ENCODE data around the gene NAP1L1.

The NAP1L1 gene

DNA sequence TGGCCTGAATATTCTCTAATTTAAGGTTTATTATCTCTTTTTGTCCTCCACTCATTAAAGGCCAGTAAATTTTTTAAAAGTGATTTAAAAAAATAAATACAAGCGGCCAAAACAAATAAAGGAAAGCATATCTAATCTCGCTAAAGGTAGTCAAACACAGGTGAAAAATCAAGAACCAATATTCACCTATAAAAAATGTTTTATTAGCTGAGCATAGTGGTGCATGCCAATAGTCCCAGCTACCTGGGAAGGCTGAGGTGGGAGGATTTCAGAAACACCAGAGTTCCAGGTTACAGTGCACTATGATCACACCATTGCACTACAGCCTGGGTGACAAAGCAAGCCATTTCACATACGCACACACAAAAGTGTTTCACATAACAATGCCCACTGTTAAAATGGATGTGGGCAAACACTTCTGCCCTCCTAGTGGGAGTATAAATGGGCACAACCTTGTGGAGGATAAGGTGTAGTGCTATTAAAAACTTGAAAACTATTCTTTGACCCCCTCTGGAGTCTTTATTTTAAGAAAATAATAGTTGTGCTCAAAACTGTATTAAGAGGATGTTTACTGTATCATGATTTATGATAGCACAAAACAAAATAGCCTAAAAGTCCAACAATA lies 32.7 kb upstream of the NAP1L1 start:
- H3K4me3 ChIP-seq (ENCODE audit: low read depth in 1 of 2, low read length in 2 of 2) = no peak overlapping the region
- H3K36me3 ChIP-seq (ENCODE audit: insufficient read depth, low read length) = no peaks in the 10 kb centered on the region
- H3K79me2 ChIP-seq (ENCODE audit: insufficient read depth, low read length) = no peaks in the 10 kb centered on the region
- no peaks in the 10 kb centered on the region for H3K9me3 ChIP-seq (ENCODE audit: insufficient read depth, low read length, severe bottlenecking)
- no peaks in the 10 kb centered on the region for H3K27me3 ChIP-seq (ENCODE audit: insufficient read depth, low read length, poor library complexity)
- no peak for TF ChIP-seq EZH2 (IDR thresholded peaks at IDR 0.05; ENCODE audit: borderline replicate concordance, low read depth, low read length, severe bottlenecking)
- TF ChIP-seq, protein P1, sequence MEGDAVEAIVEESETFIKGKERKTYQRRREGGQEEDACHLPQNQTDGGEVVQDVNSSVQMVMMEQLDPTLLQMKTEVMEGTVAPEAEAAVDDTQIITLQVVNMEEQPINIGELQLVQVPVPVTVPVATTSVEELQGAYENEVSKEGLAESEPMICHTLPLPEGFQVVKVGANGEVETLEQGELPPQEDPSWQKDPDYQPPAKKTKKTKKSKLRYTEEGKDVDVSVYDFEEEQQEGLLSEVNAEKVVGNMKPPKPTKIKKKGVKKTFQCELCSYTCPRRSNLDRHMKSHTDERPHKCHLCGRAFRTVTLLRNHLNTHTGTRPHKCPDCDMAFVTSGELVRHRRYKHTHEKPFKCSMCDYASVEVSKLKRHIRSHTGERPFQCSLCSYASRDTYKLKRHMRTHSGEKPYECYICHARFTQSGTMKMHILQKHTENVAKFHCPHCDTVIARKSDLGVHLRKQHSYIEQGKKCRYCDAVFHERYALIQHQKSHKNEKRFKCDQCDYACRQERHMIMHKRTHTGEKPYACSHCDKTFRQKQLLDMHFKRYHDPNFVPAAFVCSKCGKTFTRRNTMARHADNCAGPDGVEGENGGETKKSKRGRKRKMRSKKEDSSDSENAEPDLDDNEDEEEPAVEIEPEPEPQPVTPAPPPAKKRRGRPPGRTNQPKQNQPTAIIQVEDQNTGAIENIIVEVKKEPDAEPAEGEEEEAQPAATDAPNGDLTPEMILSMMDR (IDR thresholded peaks at IDR 0.05; ENCODE audit: borderline replicate concordance, extremely low read depth, low read length, poor library complexity, severe bottlenecking) = no peak
- H4K20me1 ChIP-seq (ENCODE audit: insufficient read depth, low read length) = no peaks in the 10 kb centered on the region
- DNase-seq = no peak
- H2AFZ ChIP-seq (ENCODE audit: low read depth, low read length) = no peak overlapping the region
- no peaks in the 10 kb centered on the region for H3K4me1 ChIP-seq (ENCODE audit: insufficient read depth, low read length)
- no peak for ATAC-seq (ENCODE audit: insufficient read depth, low read depth)
- no peak overlapping the region for H3K4me2 ChIP-seq (ENCODE audit: insufficient read depth, low read length)
- H3K27ac ChIP-seq (ENCODE audit: low read length) = no peak overlapping the region
- no peak overlapping the region for H3K9ac ChIP-seq (ENCODE audit: low read depth, low read length)

DNA sequence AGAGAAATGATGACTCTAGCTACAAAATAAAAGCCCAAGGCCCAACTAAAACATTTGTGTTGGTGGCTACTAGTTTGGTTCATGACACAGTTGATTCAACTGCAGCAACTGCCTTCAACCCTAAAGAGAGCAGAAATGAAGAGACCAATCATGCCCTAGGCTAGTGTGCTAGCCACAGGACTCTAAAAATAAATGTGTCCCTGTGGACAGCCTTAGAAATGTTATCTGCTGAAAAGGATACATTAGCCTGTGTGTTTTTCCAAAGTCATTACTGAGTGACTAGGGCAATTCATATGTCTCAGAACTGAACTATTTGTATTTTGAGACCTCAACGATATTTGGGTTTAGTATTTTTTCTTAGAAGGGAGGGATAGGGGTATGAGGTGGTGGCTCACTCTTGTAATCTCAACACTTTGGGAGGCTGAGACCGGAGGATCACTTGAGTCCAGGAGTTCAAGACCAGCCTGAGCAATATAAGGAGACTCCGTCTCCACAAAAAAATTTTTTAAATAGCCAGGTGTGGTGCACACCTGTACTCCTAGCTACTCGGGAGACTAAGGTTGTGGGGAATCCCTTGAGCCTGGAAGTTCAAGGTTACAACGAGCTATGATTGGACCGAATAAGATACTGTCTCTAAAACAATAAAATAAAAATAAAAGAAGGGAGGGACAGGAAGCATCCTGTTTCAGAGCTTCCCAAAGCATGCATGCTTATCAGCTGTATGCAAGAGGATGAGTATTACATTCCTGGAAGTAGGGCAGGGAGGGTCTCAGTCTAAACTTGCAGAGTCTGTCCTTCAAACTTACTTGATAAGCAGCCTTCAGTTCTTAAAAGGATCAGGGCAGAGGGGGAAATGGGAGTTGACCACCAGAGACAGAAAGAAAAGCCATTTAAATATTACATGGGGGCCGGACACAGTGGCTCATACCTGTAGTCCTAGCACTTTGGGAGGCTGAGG lies 29.6 kb upstream of the NAP1L1 start:
- Histone ChIP-seq H3K4me1 (ENCODE audit: insufficient read depth, low read length) (no peaks in the 10 kb centered on the region), H3K9me3 (ENCODE audit: insufficient read depth, low read length, severe bottlenecking) (no peaks in the 10 kb centered on the region), H4K20me1 (ENCODE audit: insufficient read depth, low read length) (no peaks in the 10 kb centered on the region), H3K27ac (ENCODE audit: low read length) (no peak overlapping the region), H3K9ac (ENCODE audit: low read depth, low read length) (no peak overlapping the region), H3K79me2 (ENCODE audit: insufficient read depth, low read length) (no peaks in the 10 kb centered on the region), H3K4me2 (ENCODE audit: insufficient read depth, low read length) (no peak overlapping the region), H3K36me3 (ENCODE audit: insufficient read depth, low read length) (no peaks in the 10 kb centered on the region), H2AFZ (ENCODE audit: low read depth, low read length) (no peak overlapping the region), H3K27me3 (ENCODE audit: insufficient read depth, low read length, poor library complexity) (no peaks in the 10 kb centered on the region), H3K4me3 (ENCODE audit: low read depth in 1 of 2, low read length in 2 of 2) (no peak overlapping the region)
- ATAC-seq (ENCODE audit: insufficient read depth, low read depth) (no peak), DNase-seq (no peak)
- TF ChIP-seq EZH2 (IDR thresholded peaks at IDR 0.05; ENCODE audit: borderline replicate concordance, low read depth, low read length, severe bottlenecking) = no peak
- TF ChIP-seq, protein P1 (IDR thresholded peaks at IDR 0.05; ENCODE audit: borderline replicate concordance, extremely low read depth, low read length, poor library complexity, severe bottlenecking) = no peak

DNA sequence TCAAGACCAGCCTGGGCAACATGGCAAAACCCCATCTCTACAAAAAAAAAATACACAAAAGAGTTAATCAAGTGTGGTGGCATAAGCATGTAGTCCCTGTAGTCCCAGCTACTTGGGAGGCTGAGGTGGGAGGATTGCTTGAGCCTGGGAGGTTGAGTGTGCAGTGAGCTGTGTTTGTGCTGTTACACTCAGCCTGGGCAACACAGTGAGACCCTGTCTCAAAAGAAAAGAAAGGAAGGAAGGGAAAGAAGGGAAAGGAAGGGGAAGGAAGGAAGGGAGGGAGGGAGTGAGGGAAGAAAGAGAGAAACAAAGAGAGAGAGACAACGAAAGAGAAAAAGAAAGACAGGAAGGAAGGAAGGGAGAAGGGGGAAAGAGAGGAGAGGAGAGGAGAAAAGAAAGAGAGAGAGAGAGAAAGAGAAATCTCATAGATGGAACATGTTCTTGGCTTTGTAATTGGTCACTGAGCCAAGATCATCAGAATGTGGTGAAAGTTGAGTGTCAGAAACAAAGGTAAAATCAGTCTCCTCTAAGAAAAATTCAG lies 26.8 kb upstream of the NAP1L1 start:
- Histone ChIP-seq H3K9ac (ENCODE audit: low read depth, low read length) (no peak overlapping the region), H3K36me3 (ENCODE audit: insufficient read depth, low read length) (no peaks in the 10 kb centered on the region), H4K20me1 (ENCODE audit: insufficient read depth, low read length) (no peaks in the 10 kb centered on the region), H3K4me1 (ENCODE audit: insufficient read depth, low read length) (no peaks in the 10 kb centered on the region), H3K4me2 (ENCODE audit: insufficient read depth, low read length) (no peak overlapping the region), H2AFZ (ENCODE audit: low read depth, low read length) (no peak overlapping the region), H3K27me3 (ENCODE audit: insufficient read depth, low read length, poor library complexity) (no peaks in the 10 kb centered on the region), H3K9me3 (ENCODE audit: insufficient read depth, low read length, severe bottlenecking) (no peaks in the 10 kb centered on the region), H3K27ac (ENCODE audit: low read length) (no peak overlapping the region), H3K4me3 (ENCODE audit: low read depth in 1 of 2, low read length in 2 of 2) (no peak overlapping the region), H3K79me2 (ENCODE audit: insufficient read depth, low read length) (no peaks in the 10 kb centered on the region)
- ATAC-seq (ENCODE audit: insufficient read depth, low read depth) (no peak), DNase-seq (no peak)
- TF ChIP-seq, protein P1 (IDR thresholded peaks at IDR 0.05; ENCODE audit: borderline replicate concordance, extremely low read depth, low read length, poor library complexity, severe bottlenecking) = no peak
- no peak for TF ChIP-seq EZH2 (IDR thresholded peaks at IDR 0.05; ENCODE audit: borderline replicate concordance, low read depth, low read length, severe bottlenecking)
